ENCODE results near the gene POU2AF1.

POU2AF1 gene

DNA sequence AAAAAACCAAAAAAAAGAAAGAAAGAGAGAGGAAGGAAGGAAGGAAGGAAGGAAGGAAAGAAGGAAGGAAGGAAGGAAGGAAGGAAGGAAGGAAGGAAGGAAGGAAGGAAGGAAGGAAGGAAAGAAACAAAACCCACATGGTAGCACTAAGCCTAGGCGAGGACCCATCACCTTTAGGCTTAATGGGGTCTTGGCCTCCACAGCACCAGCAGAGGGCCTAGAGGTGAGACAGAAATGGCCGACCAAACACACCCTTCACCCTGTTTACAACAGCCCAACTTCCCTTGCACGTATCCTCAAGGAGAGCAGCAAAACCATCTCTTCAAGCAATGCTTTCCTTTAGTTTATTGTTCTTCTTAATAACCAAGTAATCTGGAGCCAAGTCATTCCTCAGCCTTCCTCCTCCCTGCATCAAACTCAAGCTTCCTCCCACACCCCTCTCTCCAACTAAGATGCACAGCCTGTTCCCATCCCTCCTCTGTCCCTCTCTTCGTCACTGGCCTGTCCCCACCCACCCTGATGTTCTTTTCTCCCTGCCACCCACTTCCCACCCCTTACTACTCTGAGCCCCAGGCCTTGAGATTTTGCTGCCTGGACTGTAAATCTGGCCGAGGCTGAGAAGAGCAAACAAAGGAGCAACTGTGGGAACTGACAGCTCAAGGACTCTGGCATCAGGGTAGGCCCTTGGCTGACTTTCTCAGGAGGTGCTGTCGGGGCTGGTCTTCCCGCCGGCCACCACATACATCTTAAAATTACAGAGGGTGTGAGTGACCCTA is 26.0 kb downstream of the POU2AF1 start:
- DNase-seq (ENCODE audit: low read depth): no peak
- H3K4me3 ChIP-seq (ENCODE audit: low read depth, low read length): no peak overlapping the region

GRCh38 chr11:111352231-111352746 is 26.8 kb downstream of the POU2AF1 start:
- no peak overlapping the region for H3K4me3 ChIP-seq (ENCODE audit: low read depth, low read length)
- no peak for DNase-seq (ENCODE audit: low read depth)

DNA sequence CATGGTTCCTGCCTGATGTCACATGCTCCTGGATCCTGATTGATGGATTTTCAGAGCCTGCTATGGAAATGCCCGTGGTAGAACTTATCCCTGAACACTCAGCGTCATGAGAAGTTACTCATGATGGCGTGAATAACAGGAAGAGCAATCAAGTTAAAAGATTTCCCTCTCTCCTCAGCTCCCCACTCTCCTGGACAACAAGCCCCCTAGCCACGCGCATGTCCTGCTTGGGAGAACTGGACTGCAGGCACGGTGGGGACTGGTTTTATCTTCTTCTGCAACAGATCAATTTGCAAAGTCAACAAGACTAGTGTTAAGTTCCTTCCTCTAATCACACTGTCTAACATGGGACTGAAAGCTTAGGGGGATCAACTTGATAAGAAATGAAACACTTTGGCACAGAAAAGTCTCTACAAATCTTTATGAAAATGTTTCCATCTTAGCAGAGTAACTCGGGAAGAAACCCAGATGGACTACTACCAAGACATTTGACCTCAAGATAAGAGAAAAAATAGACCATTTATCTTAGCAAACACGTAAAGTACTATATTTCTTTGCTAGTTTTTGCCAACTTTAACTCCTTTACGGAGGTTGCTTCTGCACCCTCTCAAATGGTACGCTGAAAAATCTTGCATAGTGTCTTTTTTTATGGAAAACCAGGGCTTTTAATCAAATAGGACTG is 27.6 kb downstream of the POU2AF1 start:
- H3K4me3 ChIP-seq (ENCODE audit: low read depth, low read length): no peak overlapping the region
- no peak for DNase-seq (ENCODE audit: low read depth)

- H3K4me3 ChIP-seq (ENCODE audit: low read depth, low read length): no peak overlapping the region
- no peak for DNase-seq (ENCODE audit: low read depth)
Measured at GRCh38 chr11:111350811-111351210, 28.3 kb downstream of the POU2AF1 start.

GRCh38 chr11:111349191-111349695 is 29.8 kb downstream of the POU2AF1 start:
- DNase-seq (ENCODE audit: low read depth): no peak
- no peak overlapping the region for H3K4me3 ChIP-seq (ENCODE audit: low read depth, low read length)

DNA sequence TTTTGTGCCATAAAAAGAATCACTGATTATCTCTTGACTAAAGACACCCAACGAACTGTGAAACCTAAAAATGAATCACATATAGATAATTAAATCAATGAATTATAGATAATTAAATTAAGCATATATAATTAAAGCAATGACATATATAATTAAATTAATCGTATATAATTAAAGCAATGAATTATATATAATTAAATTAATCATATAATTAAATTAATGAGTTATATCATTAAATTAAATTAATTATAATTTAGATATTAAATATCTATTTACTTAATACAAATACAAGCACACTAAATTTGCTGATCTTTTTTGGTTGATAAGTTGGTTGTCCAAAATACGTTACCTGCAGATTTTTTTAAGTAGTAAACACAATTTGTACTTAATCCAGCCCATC is 30.9 kb downstream of the POU2AF1 start:
- no peak for DNase-seq (ENCODE audit: low read depth)
- no peak overlapping the region for H3K4me3 ChIP-seq (ENCODE audit: low read depth, low read length)

GRCh38 chr11:111347723-111348115 is 31.4 kb downstream of the POU2AF1 start:
- H3K4me3 ChIP-seq (ENCODE audit: low read depth, low read length): no peak overlapping the region
- DNase-seq (ENCODE audit: low read depth): peak; percentile 72

GRCh38 chr11:111347002-111347722 is 31.9 kb downstream of the POU2AF1 start:
- no peak for DNase-seq (ENCODE audit: low read depth)
- no peak overlapping the region for H3K4me3 ChIP-seq (ENCODE audit: low read depth, low read length)

- DNase-seq (ENCODE audit: low read depth): peak; percentile 90
- no peak overlapping the region for H3K4me3 ChIP-seq (ENCODE audit: low read depth, low read length)
Measured at GRCh38 chr11:111344032-111344431, 35.0 kb downstream of the POU2AF1 start.

- no peak overlapping the region for H3K4me3 ChIP-seq (ENCODE audit: low read depth, low read length)
- DNase-seq (ENCODE audit: low read depth): no peak
Measured at GRCh38 chr11:111342329-111342728, 36.7 kb downstream of the POU2AF1 start.

GRCh38 chr11:111339758-111340388 is 39.2 kb downstream of the POU2AF1 start:
- no peak for DNase-seq (ENCODE audit: low read depth)
- no peak overlapping the region for H3K4me3 ChIP-seq (ENCODE audit: low read depth, low read length)

DNA sequence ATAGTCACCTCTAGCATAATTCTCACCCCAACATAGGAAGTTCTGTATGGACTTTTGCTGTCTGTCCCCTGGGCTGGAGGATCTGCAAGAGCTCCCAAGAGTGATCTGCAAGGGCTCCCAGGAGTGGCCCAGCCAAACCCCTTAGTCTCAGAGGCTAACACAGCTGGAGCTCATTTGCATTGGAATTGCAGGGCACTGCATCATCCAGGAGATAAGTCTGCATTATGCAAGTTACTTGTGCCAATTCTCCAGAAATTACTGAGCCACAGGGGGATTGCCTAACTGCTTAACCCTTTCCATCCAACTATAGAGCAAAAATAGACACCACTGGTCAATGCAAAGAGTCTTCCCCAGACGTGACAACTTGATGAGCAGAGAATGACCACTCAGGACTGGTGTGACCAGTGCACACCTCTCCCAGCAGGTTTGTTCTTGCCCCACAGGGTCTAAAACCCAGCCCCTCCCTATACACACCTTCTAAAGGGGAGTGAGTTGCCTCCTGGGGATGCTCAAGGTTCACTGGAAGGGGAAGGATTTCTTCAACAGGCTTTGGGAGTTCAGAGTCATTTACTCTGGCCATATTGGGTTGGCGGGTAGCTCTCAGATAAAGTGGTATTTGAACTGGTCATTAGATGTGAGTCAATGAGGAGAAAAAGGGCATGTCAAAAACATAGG is 42.4 kb downstream of the POU2AF1 start:
- no peak overlapping the region for H3K4me3 ChIP-seq (ENCODE audit: low read depth, low read length)
- DNase-seq (ENCODE audit: low read depth): peak; percentile 62

- DNase-seq (ENCODE audit: low read depth): no peak
- no peak overlapping the region for H3K4me3 ChIP-seq (ENCODE audit: low read depth, low read length)
Measured at GRCh38 chr11:111336062-111336461, 43.0 kb downstream of the POU2AF1 start.

GRCh38 chr11:111335549-111335948 is 43.5 kb downstream of the POU2AF1 start:
- no peak overlapping the region for H3K4me3 ChIP-seq (ENCODE audit: low read depth, low read length)
- no peak for DNase-seq (ENCODE audit: low read depth)

DNA sequence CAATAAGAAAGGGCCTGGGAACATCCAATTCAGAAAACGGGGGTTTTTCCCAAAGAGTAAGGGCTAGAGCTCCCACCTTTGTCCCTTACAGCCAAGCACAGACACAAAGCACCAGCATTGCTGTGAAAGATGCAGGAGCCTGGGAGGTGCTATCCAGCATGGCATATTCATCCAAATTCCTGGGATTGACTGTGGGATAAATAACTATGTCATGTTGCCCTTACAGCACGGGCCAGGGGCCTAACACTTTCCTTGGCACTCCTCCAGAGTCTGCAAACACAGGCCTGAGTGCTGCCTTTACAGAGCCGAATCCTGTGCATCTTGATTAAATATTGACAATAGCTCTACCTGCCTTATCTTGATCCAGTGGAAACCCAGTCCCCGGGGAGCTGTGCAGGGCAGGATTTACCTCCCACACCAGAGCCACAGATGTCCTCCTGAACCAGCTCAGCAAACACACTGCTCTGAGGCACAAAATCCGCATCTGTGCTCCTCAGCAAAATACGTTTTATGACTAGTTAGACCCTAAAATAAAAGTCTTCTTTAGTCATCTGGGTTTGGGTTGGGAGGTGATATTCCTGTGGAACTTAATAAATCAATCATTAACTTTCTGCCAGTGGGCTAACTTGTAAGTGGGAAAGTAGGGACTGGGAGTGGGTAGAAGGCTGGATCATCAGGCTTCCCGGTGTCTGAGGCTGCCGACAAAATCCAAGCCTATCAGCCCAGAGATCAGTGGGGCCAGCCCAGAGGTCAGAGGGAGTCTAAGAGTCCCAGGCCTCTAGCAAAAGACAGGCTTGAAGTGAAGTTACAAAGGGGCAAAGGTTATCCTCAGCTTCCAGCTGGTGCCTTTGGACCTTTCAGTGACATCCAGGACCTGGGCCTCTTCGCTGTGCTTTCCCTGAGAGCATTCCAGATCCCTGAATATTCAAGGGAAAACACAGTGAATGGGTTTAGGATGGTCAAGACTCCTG is 44.3 kb downstream of the POU2AF1 start:
- DNase-seq (ENCODE audit: low read depth): no peak
- H3K4me3 ChIP-seq (ENCODE audit: low read depth, low read length): no peak overlapping the region

- H3K4me3 ChIP-seq (ENCODE audit: low read depth, low read length): no peak overlapping the region
- no peak for DNase-seq (ENCODE audit: low read depth)
Measured at GRCh38 chr11:111331711-111332479, 47.2 kb downstream of the POU2AF1 start.

GRCh38 chr11:111330234-111330893 is 48.7 kb downstream of the POU2AF1 start:
- H3K4me3 ChIP-seq (ENCODE audit: low read depth, low read length): no peak overlapping the region
- no peak for DNase-seq (ENCODE audit: low read depth)
